H9 (cell line): ENCODE data around the gene IP6K2. TPM values are rescaled to one million over a fixed set of nuclear protein-coding genes. Genes with fewer than 3 reads are reported as not detected.
"Not testable (repeated sequence)": the region's sequence is repeated elsewhere in the genome, so short reads cannot be mapped to it uniquely, and the experiment has no call there.

ENCODE experiments used
- DNase-seq: peaks from one replicate; pipeline ENCODE4 v3.0.0-alpha.2; 2017
- H2AFZ ChIP-seq: one replicate; pipeline ENCODE4 v1.6.1; 2013; ENCODE audit warnings: mild to moderate bottlenecking, low read length, control low read depth, moderate library complexity
- H2AK5ac ChIP-seq: 2 replicates; pipeline ENCODE4 v1.6.1; 2013; ENCODE audit warnings: low read length, control low read depth, mixed read lengths; ENCODE audit not compliant: insufficient read length
- H2BK120ac ChIP-seq: one replicate; pipeline ENCODE4 v1.6.1; 2013; ENCODE audit warnings: low read depth, mild to moderate bottlenecking, low read length, control low read depth, inconsistent platforms; ENCODE audit not compliant: poor library complexity, severe bottlenecking
- H2BK12ac ChIP-seq: 2 replicates; pipeline ENCODE4 v1.6.1; 2013; ENCODE audit warnings: low read length, control low read depth, mixed read lengths, low read depth; ENCODE audit not compliant: insufficient read length
- H2BK15ac ChIP-seq: 2 replicates; pipeline ENCODE4 v1.6.1; 2013; ENCODE audit warnings: low read depth, low read length, control low read depth
- H2BK20ac ChIP-seq: one replicate; pipeline ENCODE4 v1.6.1; 2013; ENCODE audit warnings: low read depth, mild to moderate bottlenecking, low read length, control low read depth, inconsistent platforms; ENCODE audit not compliant: poor library complexity, severe bottlenecking
- H2BK5ac ChIP-seq: 2 replicates; pipeline ENCODE4 v1.6.1; 2013; ENCODE audit warnings: low read length, control low read depth, mixed read lengths; ENCODE audit not compliant: insufficient read length
- H3K14ac ChIP-seq: 2 replicates; pipeline ENCODE4 v1.6.1; 2013; ENCODE audit warnings: low read length, control low read depth; ENCODE audit not compliant: insufficient read depth
- H3K18ac ChIP-seq: 2 replicates; pipeline ENCODE4 v1.6.1; 2013; ENCODE audit warnings: low read depth, mild to moderate bottlenecking, mixed read lengths, low read length, control low read depth; ENCODE audit not compliant: insufficient read length
- H3K23ac ChIP-seq: 2 replicates; pipeline ENCODE4 v1.6.1; 2013; ENCODE audit warnings: low read length, control low read depth, mixed read lengths, low read depth; ENCODE audit not compliant: insufficient read length
- H3K23me2 ChIP-seq: 2 replicates; pipeline ENCODE4 v1.6.1; 2013; ENCODE audit warnings: low read depth, mild to moderate bottlenecking, mixed read lengths, low read length, control low read depth; ENCODE audit not compliant: insufficient read length, poor library complexity, severe bottlenecking
- H3K27ac ChIP-seq: 2 replicates; pipeline ENCODE4 v1.5.1; 2013; ENCODE audit warnings: low read length, control low read depth, mixed read lengths, low read depth; ENCODE audit not compliant: insufficient read length
- H3K27me3 ChIP-seq: 2 replicates; pipeline ENCODE4 v1.6.1; 2013; ENCODE audit warnings: low read length, control low read depth, inconsistent platforms; ENCODE audit not compliant: insufficient read depth
- H3K4ac ChIP-seq: 2 replicates; pipeline ENCODE4 v1.6.1; 2013; ENCODE audit warnings: low read depth, mild to moderate bottlenecking, control low read depth, inconsistent platforms, low read length, moderate library complexity
- H3K4me1 ChIP-seq: 2 replicates; pipeline ENCODE4 v1.6.1; 2013; ENCODE audit warnings: low read length, control low read depth, inconsistent platforms; ENCODE audit not compliant: insufficient read depth
- H3K4me2 ChIP-seq: 2 replicates; pipeline ENCODE4 v1.6.1; 2013; ENCODE audit warnings: low read length, control low read depth, mixed read lengths; ENCODE audit not compliant: insufficient read length, insufficient read depth
- H3K56ac ChIP-seq: 2 replicates; pipeline ENCODE4 v1.6.1; 2013; ENCODE audit warnings: low read depth, mild to moderate bottlenecking, mixed read lengths, low read length, control low read depth; ENCODE audit not compliant: insufficient read length
- H3K79me1 ChIP-seq: 2 replicates; pipeline ENCODE4 v1.6.1; 2013; ENCODE audit warnings: low read depth, mild to moderate bottlenecking, moderate library complexity, low read length, control low read depth, inconsistent platforms; ENCODE audit not compliant: insufficient read depth, poor library complexity, severe bottlenecking
- H3K79me2 ChIP-seq: 2 replicates; pipeline ENCODE4 v1.6.1; 2013; ENCODE audit warnings: low read length, control low read depth, inconsistent platforms; ENCODE audit not compliant: insufficient read depth
- H3K9ac ChIP-seq: 2 replicates; pipeline ENCODE4 v1.6.1; 2013; ENCODE audit warnings: low read length, control low read depth, mixed read lengths; ENCODE audit not compliant: insufficient read length; ENCODE audit errors: extremely low read depth
- H3K9me3 ChIP-seq: one replicate; pipeline ENCODE4 v1.6.1; 2013; ENCODE audit warnings: low read depth, low read length, inconsistent platforms; ENCODE audit not compliant: control insufficient read depth
- H3T11ph ChIP-seq: one replicate; pipeline ENCODE4 v1.6.1; 2013; ENCODE audit warnings: mild to moderate bottlenecking, low read length, control low read depth, inconsistent platforms
- H4K20me1 ChIP-seq: one replicate; pipeline ENCODE4 v1.6.1; 2013; ENCODE audit not compliant: control insufficient read depth, insufficient read length, insufficient read depth
- H4K5ac ChIP-seq: 2 replicates; pipeline ENCODE4 v1.6.1; 2013; ENCODE audit warnings: low read depth, mild to moderate bottlenecking, mixed read lengths, low read length, control low read depth; ENCODE audit not compliant: insufficient read length
- H4K8ac ChIP-seq: replicated peaks from 2 replicates; pipeline ENCODE4 v1.6.1; 2013; ENCODE audit warnings: low read length, control low read depth, mixed read lengths, low read depth; ENCODE audit not compliant: insufficient read length
- H4K91ac ChIP-seq: 2 replicates; pipeline ENCODE4 v1.6.1; 2013; ENCODE audit warnings: low read depth, mild to moderate bottlenecking, moderate library complexity, mixed read lengths, low read length, control low read depth; ENCODE audit not compliant: insufficient read length
- H3K27ac Mint-ChIP-seq, 3 experiments: 2 replicates in 2 of 3; 3 replicates in 1 of 3; pipeline ENCODE4 v1.8.0; 2020 to 2021; ENCODE audit warnings: mixed read lengths in 3 of 3, mild to moderate bottlenecking in 1 of 3, moderate library complexity in 1 of 3
- H3K27me3 Mint-ChIP-seq: 2 replicates; pipeline ENCODE4 v1.8.0; 2021; ENCODE audit warnings: low read depth, mild to moderate bottlenecking, moderate library complexity, mixed read lengths
- H3K36me3 Mint-ChIP-seq, 3 experiments: 2 replicates in 2 of 3; 3 replicates in 1 of 3; pipeline ENCODE4 v1.8.0; 2020 to 2021; ENCODE audit warnings: low read depth in 3 of 3, mixed read lengths in 3 of 3; ENCODE audit not compliant: insufficient read depth in 1 of 3
- H3K4me1 Mint-ChIP-seq, 2 experiments: 2 replicates each; pipeline ENCODE4 v1.8.0; 2020; ENCODE audit warnings: mixed read lengths in 2 of 2
- H3K4me3 Mint-ChIP-seq, 2 experiments: 2 replicates in 1 of 2; 3 replicates in 1 of 2; pipeline ENCODE4 v1.8.0; 2020 to 2021; ENCODE audit warnings: mild to moderate bottlenecking in 2 of 2, mixed read lengths in 2 of 2, moderate library complexity in 1 of 2
- H3K9me3 Mint-ChIP-seq, 2 experiments: 2 replicates in 1 of 2; 3 replicates in 1 of 2; pipeline ENCODE4 v1.8.0; 2020; ENCODE audit warnings: mild to moderate bottlenecking in 2 of 2, mixed read lengths in 2 of 2, moderate library complexity in 1 of 2
- WGBS: extraction: QIAGEN DNeasy Blood & Tissue Kit; methylation state at CpG from one replicate; pipeline ENCODE4 v1.1.7; 2013; ENCODE audit warnings: missing lambda C conversion rate, low lambda C conversion rate, mixed read lengths; ENCODE audit not compliant: insufficient read length; ENCODE audit errors: extremely low coverage; 5-methylcytosine and 5-hydroxymethylcytosine counted together
- total RNA-seq: library from RNA; stranded (reverse); gene quantifications from 2 replicates; pipeline ENCODE4 v1.2.1, GENCODE V29; 2021

IP6K2 gene
- total RNA-seq, 1 experiment from 2014 or later: 94.7 TPM

GRCh38 chr3:48734541-48734940 is 17.5 kb upstream of the IP6K2 start:
- not testable (repeated sequence) for H3K4me3 Mint-ChIP-seq, H3K18ac ChIP-seq, H4K20me1 ChIP-seq, H2BK20ac ChIP-seq, H2BK12ac ChIP-seq, H4K8ac ChIP-seq, H2BK120ac ChIP-seq, H3T11ph ChIP-seq, H3K36me3 Mint-ChIP-seq, H3K4me1 Mint-ChIP-seq, H4K5ac ChIP-seq, H3K23ac ChIP-seq, H3K4me2 ChIP-seq, H3K9me3 ChIP-seq, H3K23me2 ChIP-seq, H4K91ac ChIP-seq, H3K4ac ChIP-seq, H3K9me3 Mint-ChIP-seq, H3K79me2 ChIP-seq, H3K27me3 ChIP-seq, H3K4me1 ChIP-seq, H2BK15ac ChIP-seq, H3K14ac ChIP-seq, H2AK5ac ChIP-seq, H3K79me1 ChIP-seq, H3K27ac Mint-ChIP-seq, DNase-seq, H2AFZ ChIP-seq, H3K27ac ChIP-seq, H3K56ac ChIP-seq, H3K27me3 Mint-ChIP-seq, H2BK5ac ChIP-seq, H3K9ac ChIP-seq
- no CpG with 5 or more reads among the region's 25 CpGs for WGBS

GRCh38 chr3:48733752-48734518 is 16.9 kb upstream of the IP6K2 start:
- H3K79me1 ChIP-seq, H4K20me1 ChIP-seq, H3K36me3 Mint-ChIP-seq, H3K4me3 Mint-ChIP-seq, H3K18ac ChIP-seq, H2BK12ac ChIP-seq, H3K9ac ChIP-seq, H2AK5ac ChIP-seq, DNase-seq, H3K4ac ChIP-seq, H4K5ac ChIP-seq, H3K4me1 Mint-ChIP-seq, H3K56ac ChIP-seq, H3K27me3 Mint-ChIP-seq, H4K91ac ChIP-seq, H3K23ac ChIP-seq, H3K9me3 ChIP-seq, H3K14ac ChIP-seq, H4K8ac ChIP-seq, H2BK5ac ChIP-seq, H3K27ac Mint-ChIP-seq, H3K4me2 ChIP-seq, H3K27ac ChIP-seq, H3K27me3 ChIP-seq, H3K9me3 Mint-ChIP-seq, H2BK120ac ChIP-seq, H3K79me2 ChIP-seq, H2BK15ac ChIP-seq, H3K4me1 ChIP-seq, H3K23me2 ChIP-seq, H2BK20ac ChIP-seq, H2AFZ ChIP-seq, H3T11ph ChIP-seq: not testable (repeated sequence)
- no CpG with 5 or more reads among the region's 53 CpGs for WGBS
